ENCODE results near the gene ATP11A. TPM values are rescaled to one million over a fixed set of nuclear protein-coding genes. Genes with fewer than 3 reads are reported as not detected.

The ATP11A gene
- total and polyA plus RNA-seq, 10 donors: 2.7 to 91.3 (median 59.1) TPM

DNA sequence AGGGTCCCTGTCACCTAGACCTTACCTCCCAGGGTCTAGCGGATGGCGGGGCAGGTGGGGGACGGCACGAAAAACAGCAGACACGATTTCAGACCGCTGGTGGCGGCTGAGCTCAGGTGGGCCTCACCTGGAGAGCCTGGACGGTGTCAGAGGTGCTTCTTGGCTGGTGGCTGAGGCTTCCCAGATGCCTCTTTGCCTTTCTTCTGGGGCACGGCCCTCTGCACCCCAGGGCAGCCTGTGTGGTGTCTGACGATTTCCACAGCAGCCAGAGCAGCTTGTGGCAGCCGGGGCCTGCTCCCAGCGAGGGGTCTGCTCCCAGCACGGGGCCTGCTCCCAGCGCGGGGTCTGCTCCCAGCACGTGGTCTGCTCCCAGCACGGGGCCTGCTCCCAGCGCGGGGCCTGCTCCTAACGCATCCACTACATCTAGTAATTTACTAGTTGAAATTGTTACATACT is 66.7 kb downstream of the ATP11A start:
- WGBS, 5 donors: 92 to 97% (median 95%) methylated on average over 9 to 20 of the region's 20 CpGs
- TF ChIP-seq POLR2AphosphoS5 (IDR thresholded peaks at IDR 0.05) (no peak), POLR2A (IDR thresholded peaks at IDR 0.05) (no peak), CTCF (IDR thresholded peaks at IDR 0.05 in 8 of 11, conservative IDR thresholded peaks at IDR 0.05 in 3 of 11) (no peak)
- peaks cover 0 to 11% (median 0%) of the 10 kb centered on the region in 6 donors for H3K36me3 ChIP-seq
- no peaks in the 10 kb centered on the region for H3K27me3 ChIP-seq (replicated peaks in 1 of 7)
- H3K27ac ChIP-seq: no peak overlapping the region
- H3K4me1 ChIP-seq: peaks cover 0 to 55% (median 11%) of the 10 kb centered on the region in 6 donors
- intact Hi-C loops (cut with DNase I; ENCODE audit: low total_unique reads): no loop called here
- DNase-seq: peak; percentile 55
- peaks cover 0 to 6% (median 0%) of the 10 kb centered on the region in 8 donors for H3K9me3 ChIP-seq
- H3K4me3 ChIP-seq: no peak overlapping the region

- peak; percentile 38 for DNase-seq
Measured at GRCh38 chr13:112756967-112757758, 67.3 kb downstream of the ATP11A start.

GRCh38 chr13:112757759-112758086 is 67.9 kb downstream of the ATP11A start:
- 88 to 95% (median 94%) methylated on average over 10 of the region's 10 CpGs for WGBS, 5 donors
- peaks cover 0 to 6% (median 0%) of the 10 kb centered on the region in 8 donors for H3K9me3 ChIP-seq
- H3K4me1 ChIP-seq: peaks cover 0 to 44% (median 6%) of the 10 kb centered on the region in 6 donors
- no peak overlapping the region for H3K27ac ChIP-seq
- DNase-seq: peak; percentile 42
- H3K27me3 ChIP-seq (replicated peaks in 1 of 7): no peaks in the 10 kb centered on the region
- H3K4me3 ChIP-seq: no peak overlapping the region
- TF ChIP-seq POLR2A (IDR thresholded peaks at IDR 0.05) (no peak), CTCF (IDR thresholded peaks at IDR 0.05 in 8 of 11, conservative IDR thresholded peaks at IDR 0.05 in 3 of 11) (no peak), POLR2AphosphoS5 (IDR thresholded peaks at IDR 0.05) (no peak)
- peaks cover 0 to 13% (median 0%) of the 10 kb centered on the region in 6 donors for H3K36me3 ChIP-seq
- intact Hi-C loops (cut with DNase I; ENCODE audit: low total_unique reads): no loop called here

More at GRCh38 chr13:112756967-112757758, 67.3 kb downstream of the ATP11A start:
- H3K9me3 ChIP-seq: peaks cover 0 to 6% (median 0%) of the 10 kb centered on the region in 8 donors
- H3K27ac ChIP-seq: no peak overlapping the region
- TF ChIP-seq POLR2AphosphoS5 (IDR thresholded peaks at IDR 0.05) (no peak), POLR2A (IDR thresholded peaks at IDR 0.05) (no peak), CTCF (IDR thresholded peaks at IDR 0.05 in 8 of 11, conservative IDR thresholded peaks at IDR 0.05 in 3 of 11) (no peak)
- H3K4me1 ChIP-seq: peaks cover 0 to 49% (median 10%) of the 10 kb centered on the region in 6 donors
- H3K27me3 ChIP-seq (replicated peaks in 1 of 7): no peaks in the 10 kb centered on the region
- intact Hi-C loops (cut with DNase I; ENCODE audit: low total_unique reads): no loop called here
- WGBS, 5 donors: 81 to 90% (median 88%) methylated on average over 16 of the region's 16 CpGs
- H3K4me3 ChIP-seq: no peak overlapping the region
- peaks cover 0 to 11% (median 0%) of the 10 kb centered on the region in 6 donors for H3K36me3 ChIP-seq

DNA sequence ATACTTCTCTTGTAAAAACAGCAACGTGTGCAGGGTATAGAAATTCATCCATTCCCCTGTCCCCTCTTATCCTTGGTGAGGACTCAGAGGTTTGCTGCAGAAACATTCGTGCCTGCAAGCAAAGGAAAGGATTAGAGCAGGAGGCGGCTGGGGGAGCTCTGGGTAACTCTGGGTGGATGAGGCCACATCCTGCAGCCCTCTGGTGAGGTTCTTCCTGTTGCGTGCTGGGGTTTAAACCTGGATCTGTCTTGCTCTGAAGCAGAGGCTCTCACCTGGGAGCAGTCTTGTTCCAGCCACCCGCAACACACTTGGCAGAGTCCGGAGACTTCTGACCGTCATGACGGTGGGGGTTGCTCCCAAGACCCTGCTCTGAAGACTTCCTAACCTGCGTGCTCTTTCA is 69.2 kb downstream of the ATP11A start:
- Histone ChIP-seq H3K9me3 (peaks cover 0 to 6% (median 0%) of the 10 kb centered on the region in 8 donors), H3K4me3 (no peak overlapping the region), H3K36me3 (peaks cover 0 to 20% (median 0%) of the 10 kb centered on the region in 6 donors), H3K4me1 (peaks cover 0 to 30% (median 0%) of the 10 kb centered on the region in 6 donors), H3K27me3 (replicated peaks in 1 of 7) (no peaks in the 10 kb centered on the region), H3K27ac (no peak overlapping the region)
- DNase-seq: peak; percentile 51
- WGBS, 5 donors: 68 to 90% (median 77%) methylated on average over 9 of the region's 9 CpGs
- no peak for TF ChIP-seq POLR2AphosphoS5 (IDR thresholded peaks at IDR 0.05)
- TF ChIP-seq POLR2A (IDR thresholded peaks at IDR 0.05): no peak
- TF ChIP-seq CTCF (IDR thresholded peaks at IDR 0.05 in 8 of 11, conservative IDR thresholded peaks at IDR 0.05 in 3 of 11): no peak
- intact Hi-C loops (cut with DNase I; ENCODE audit: low total_unique reads): no loop called here
